Stimulated activated naive CD8-positive, alpha-beta T cell treated with anti-CD3 and anti-CD28 coated beads, Interleukin-15, amount 100 ng/mL, for 72 hours (primary cell): ENCODE measurements around the gene SH3BP4.

Experiments used
- ATAC-seq: fragments of 150-1000 bp; cut with Tn5 transposase; 2 replicates; pipeline ENCODE4 v1.10.0; 2021; ENCODE audit warnings: mild to moderate bottlenecking, moderate library complexity
- DNase-seq, 2 donors: peaks; one replicate each; pipeline ENCODE4 v3.0.0; 2021 to 2022
- H3K27ac Mint-ChIP-seq, 2 donors: one replicate each; pipeline ENCODE4 v1.8.0; 2022; ENCODE audit warnings: mild to moderate bottlenecking in 2 of 2, mixed read lengths in 2 of 2, moderate library complexity in 2 of 2
- H3K27me3 Mint-ChIP-seq: one replicate; pipeline ENCODE4 v1.8.0; 2022; ENCODE audit warnings: mixed read lengths
- H3K4me1 Mint-ChIP-seq: one replicate; pipeline ENCODE4 v1.8.0; 2022; ENCODE audit warnings: mild to moderate bottlenecking, mixed read lengths
- H3K4me3 Mint-ChIP-seq, 2 donors: one replicate each; pipeline ENCODE4 v1.8.0; 2022; ENCODE audit warnings: mild to moderate bottlenecking in 2 of 2, mixed read lengths in 2 of 2, moderate library complexity in 1 of 2
- H3K9me3 Mint-ChIP-seq, 2 donors: one replicate each; pipeline ENCODE4 v1.8.0; 2022; ENCODE audit warnings: mixed read lengths in 2 of 2

SH3BP4 gene, protein sequence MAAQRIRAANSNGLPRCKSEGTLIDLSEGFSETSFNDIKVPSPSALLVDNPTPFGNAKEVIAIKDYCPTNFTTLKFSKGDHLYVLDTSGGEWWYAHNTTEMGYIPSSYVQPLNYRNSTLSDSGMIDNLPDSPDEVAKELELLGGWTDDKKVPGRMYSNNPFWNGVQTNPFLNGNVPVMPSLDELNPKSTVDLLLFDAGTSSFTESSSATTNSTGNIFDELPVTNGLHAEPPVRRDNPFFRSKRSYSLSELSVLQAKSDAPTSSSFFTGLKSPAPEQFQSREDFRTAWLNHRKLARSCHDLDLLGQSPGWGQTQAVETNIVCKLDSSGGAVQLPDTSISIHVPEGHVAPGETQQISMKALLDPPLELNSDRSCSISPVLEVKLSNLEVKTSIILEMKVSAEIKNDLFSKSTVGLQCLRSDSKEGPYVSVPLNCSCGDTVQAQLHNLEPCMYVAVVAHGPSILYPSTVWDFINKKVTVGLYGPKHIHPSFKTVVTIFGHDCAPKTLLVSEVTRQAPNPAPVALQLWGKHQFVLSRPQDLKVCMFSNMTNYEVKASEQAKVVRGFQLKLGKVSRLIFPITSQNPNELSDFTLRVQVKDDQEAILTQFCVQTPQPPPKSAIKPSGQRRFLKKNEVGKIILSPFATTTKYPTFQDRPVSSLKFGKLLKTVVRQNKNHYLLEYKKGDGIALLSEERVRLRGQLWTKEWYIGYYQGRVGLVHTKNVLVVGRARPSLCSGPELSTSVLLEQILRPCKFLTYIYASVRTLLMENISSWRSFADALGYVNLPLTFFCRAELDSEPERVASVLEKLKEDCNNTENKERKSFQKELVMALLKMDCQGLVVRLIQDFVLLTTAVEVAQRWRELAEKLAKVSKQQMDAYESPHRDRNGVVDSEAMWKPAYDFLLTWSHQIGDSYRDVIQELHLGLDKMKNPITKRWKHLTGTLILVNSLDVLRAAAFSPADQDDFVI

DNA sequence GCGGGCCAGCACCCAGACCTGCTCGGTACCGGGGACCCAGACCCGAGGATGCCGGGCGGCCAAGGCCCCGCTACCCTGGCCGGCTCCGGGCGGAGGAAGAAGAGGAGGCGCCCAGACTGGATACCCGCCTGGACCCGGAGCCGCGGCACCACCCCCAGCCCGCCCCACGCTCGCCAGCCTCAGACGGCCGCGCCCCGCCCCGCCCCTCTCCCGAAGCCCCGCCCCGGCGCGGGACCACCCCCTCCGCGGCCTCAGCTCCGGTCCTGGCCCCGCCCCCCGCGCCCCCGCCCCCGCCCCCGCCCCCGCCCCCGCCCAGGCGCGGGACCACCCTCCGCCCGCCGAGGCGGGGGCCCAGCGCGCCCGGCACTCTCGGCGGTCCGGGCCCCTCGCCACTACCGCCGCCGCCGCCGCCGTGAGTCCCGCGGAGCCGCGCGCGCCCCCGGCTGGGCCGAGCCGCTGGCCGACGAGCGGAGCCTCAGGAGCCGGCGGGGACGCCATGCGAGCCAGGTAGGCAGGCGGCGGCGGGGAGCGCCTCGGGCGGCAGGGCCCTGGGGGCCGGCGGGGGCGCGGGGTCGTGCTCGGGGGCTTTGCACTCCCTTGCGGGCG, at the start of gene SH3BP4:
TSS of gene SH3BP4 (plus strand) at position 354 of the 606 bp plus-strand sequence. CDS start 82,986 bp downstream, outside the sequence.
- Mint-ChIP-seq H3K9me3 (no peaks in the 10 kb centered on the region), H3K27me3 (peaks cover 90% of the 10 kb centered on the region), H3K27ac (peak within 1 kb of the TSS in 1 of 2 donors; percentile 93), H3K4me3 (peak within 1 kb of the TSS; percentile 73 to 79), H3K4me1 (peaks cover 13% of the 10 kb centered on the region)
- ATAC-seq (peak; percentile 70), DNase-seq (peak; percentile 21 to 24)

DNA sequence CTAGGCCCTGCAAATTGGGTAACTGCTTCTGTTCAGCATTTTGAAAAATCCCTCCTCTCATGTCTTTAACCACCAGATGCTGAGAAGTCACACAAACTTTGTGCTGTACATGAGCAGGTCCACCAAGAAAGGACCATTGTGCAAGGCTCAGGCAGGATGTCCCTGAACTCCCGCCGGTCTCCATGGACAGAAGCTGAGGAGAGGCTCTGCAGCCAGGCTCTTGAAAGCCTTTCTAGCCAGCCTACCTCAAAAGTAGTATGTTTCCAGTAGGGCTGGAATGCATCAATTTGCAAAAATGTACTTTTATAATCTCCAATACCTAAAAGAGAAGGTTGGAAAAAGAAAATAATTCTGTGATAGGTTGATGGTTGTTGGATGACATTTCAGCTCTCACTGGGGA, 47.0 kb upstream of the SH3BP4 start:
- H3K27ac Mint-ChIP-seq, result no peak overlapping the region
- ATAC-seq (no peak), DNase-seq (no peak)
- H3K9me3 Mint-ChIP-seq, result no peaks in the 10 kb centered on the region
- no peaks in the 10 kb centered on the region for H3K27me3 Mint-ChIP-seq
- no peaks in the 10 kb centered on the region for H3K4me1 Mint-ChIP-seq
- H3K4me3 Mint-ChIP-seq, result no peak overlapping the region

DNA sequence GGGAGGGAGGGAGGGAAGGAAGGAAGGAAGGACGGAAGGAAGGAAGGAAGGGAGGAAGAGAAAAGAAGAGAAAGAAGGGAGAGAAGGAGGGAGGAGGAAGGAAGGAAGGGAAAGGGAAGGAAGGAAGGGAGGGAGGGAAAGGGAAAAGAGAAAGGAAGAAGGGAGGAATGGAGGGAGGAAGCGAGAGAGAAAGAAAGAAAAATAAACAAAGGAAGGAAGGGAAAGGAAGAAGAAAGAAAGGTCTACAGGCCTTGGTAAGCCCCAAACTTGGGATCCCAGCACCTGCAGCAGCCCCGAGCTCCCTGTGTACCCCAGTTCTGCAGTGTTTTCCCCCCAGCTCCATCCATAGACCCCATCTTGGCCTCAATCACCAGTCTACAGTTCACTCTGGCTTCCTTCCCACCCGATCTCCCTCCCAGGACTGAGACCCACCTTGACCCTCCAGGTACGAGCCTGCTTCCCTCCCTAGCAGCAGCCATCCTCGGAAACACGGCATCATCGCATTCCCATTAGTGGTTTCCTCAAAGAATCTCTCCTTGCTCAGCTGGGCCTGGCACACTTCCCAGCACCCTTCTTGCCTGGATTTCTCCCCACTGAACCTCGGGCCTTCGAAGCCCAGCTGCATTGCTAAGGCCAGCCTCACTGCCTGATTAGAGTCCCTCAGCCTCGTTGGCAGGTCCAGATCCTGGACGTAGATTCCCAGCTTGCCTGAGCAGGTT, 46.1 kb upstream of the SH3BP4 start:
- Mint-ChIP-seq H3K4me3 (no peak overlapping the region), H3K9me3 (no peaks in the 10 kb centered on the region), H3K4me1 (no peaks in the 10 kb centered on the region), H3K27me3 (no peaks in the 10 kb centered on the region), H3K27ac (peak overlapping the region in 1 of 2 donors; percentile 10)
- DNase-seq, result no peak
- ATAC-seq, result no peak

DNA sequence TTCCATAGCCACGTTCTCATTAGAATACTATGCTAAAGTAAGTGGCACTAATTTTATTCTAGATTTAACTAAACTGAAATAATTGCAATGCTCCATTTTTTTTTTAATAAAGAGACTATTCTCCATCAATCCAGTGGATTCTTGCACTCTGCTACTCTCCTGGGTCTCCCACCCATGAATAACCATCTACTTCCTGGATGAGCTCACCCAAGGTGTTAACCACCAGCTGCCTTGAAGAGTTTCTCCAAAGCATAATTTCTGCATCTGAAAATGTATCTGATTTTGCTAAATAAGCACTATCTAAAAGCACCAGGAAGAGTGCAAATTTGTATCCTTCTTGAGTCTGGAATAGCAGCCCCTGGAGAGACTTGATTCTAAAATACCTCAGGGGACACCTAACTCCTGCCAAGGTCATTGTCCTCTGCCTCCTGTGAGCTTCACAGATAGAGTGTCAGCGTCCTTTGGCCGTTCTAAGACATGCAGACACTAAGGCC, 41.6 kb upstream of the SH3BP4 start:
- no peaks in the 10 kb centered on the region for H3K9me3 Mint-ChIP-seq
- no peaks in the 10 kb centered on the region for H3K27me3 Mint-ChIP-seq
- DNase-seq, result no peak
- no peak overlapping the region for H3K27ac Mint-ChIP-seq
- no peak overlapping the region for H3K4me3 Mint-ChIP-seq
- ATAC-seq, result peak; percentile 62
- no peaks in the 10 kb centered on the region for H3K4me1 Mint-ChIP-seq

DNA sequence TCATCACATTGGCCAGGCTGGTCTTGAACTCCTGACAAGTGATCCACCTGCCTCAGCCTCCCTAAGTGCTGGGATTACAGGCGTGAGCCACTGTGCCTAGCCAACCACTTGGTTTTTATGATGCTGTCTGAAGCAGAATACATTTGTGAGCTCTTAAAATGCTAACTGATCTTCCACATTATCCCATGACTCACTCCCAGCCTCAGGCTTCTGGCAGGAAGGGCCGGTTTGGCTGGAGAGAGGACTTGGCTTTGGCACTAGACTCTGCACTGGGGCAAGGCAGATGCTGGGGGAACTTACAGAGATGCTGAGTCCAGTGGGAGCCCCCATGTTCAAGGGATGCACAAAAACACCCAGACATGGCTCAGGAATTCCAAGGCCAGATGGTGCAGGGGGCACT, 40.5 kb upstream of the SH3BP4 start:
- no peak for DNase-seq
- H3K27me3 Mint-ChIP-seq, result no peaks in the 10 kb centered on the region
- no peak overlapping the region for H3K4me3 Mint-ChIP-seq
- no peaks in the 10 kb centered on the region for H3K9me3 Mint-ChIP-seq
- H3K4me1 Mint-ChIP-seq, result no peaks in the 10 kb centered on the region
- no peak overlapping the region for H3K27ac Mint-ChIP-seq
- ATAC-seq, result no peak

DNA sequence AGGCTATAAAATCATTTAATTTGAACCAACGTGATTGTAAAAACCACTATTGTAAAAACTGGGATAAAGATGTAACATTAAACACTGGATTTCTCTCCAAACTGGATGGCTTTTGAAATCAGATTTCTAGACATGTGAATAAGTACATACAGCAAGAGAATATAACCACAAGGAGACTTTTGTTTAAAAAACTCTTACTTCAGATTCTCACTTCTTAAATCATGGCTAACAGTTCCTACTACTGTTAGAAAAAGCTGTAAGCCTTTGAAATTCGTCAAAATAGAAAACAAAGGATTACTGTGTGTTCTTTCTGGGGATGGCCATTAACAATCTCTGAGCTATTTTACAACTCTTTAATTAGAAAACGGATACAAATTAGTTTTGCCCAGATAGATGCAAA, 39.4 kb upstream of the SH3BP4 start:
- ATAC-seq (no peak), DNase-seq (no peak)
- no peak overlapping the region for H3K4me3 Mint-ChIP-seq
- no peak overlapping the region for H3K27ac Mint-ChIP-seq
- no peaks in the 10 kb centered on the region for H3K27me3 Mint-ChIP-seq
- H3K4me1 Mint-ChIP-seq, result no peaks in the 10 kb centered on the region
- H3K9me3 Mint-ChIP-seq, result no peaks in the 10 kb centered on the region

DNA sequence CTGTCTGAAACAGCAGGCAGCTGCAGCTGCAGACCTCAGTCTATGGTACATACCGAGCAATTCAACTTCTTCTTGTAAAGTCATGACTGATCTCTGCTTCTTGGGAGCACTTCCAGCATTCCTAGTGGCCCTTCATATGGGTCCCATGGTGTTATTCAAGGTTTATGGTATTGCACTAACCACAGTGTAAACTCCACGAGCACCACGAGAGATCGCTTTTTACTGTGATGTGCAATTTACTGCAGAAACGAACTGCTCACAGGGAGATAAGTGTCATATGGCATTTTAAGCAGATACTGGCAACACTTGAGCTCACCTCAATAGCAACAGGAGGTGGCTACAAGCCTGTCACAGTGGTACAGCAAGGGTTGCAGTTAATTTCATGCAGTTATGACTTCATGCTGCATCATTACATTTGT, 38.6 kb upstream of the SH3BP4 start:
- ATAC-seq (no peak), DNase-seq (no peak)
- Mint-ChIP-seq H3K9me3 (no peaks in the 10 kb centered on the region), H3K27me3 (no peaks in the 10 kb centered on the region), H3K4me1 (no peaks in the 10 kb centered on the region), H3K27ac (no peak overlapping the region), H3K4me3 (no peak overlapping the region)

DNA sequence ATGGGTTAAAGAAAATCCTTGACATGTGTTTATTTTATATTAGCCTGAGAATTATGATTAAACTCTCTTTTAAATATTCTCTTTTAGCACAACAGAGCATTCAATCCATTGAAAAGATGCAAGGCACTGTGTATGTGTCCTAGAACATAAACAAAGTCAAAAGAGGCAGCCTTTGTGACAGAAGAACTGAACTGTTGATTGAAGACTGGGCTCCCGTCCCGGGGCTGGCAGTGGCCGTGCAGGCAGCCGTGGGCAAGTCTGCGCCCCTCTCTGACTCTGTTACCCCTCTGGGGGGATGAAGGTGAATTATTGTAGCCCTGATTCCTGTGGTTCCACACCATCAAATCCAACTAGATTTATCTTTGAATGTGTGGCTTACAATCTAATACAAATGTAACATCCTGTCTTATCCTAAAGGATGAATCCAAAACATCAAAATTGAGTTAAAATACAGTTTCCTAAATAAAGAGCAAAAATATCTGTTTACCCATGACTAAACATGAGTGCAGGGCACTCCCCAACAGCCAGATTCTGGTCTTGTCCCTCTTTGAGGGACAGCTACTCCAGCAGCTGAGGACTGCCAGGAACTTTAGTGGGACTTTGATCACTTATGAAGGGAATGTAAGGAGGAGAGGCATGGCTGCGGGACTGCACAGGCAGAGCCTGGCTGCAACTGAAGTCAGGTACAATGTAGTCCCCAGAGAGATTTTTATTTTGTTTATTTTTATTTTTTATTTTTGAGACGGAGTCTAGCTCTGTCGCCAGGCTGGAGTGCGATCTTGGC, 37.3 kb upstream of the SH3BP4 start:
- ATAC-seq (no peak), DNase-seq (no peak)
- peak overlapping the region in 1 of 2 donors; percentile 61 for H3K27ac Mint-ChIP-seq
- no peaks in the 10 kb centered on the region for H3K27me3 Mint-ChIP-seq
- no peaks in the 10 kb centered on the region for H3K9me3 Mint-ChIP-seq
- no peaks in the 10 kb centered on the region for H3K4me1 Mint-ChIP-seq
- H3K4me3 Mint-ChIP-seq, result no peak overlapping the region

DNA sequence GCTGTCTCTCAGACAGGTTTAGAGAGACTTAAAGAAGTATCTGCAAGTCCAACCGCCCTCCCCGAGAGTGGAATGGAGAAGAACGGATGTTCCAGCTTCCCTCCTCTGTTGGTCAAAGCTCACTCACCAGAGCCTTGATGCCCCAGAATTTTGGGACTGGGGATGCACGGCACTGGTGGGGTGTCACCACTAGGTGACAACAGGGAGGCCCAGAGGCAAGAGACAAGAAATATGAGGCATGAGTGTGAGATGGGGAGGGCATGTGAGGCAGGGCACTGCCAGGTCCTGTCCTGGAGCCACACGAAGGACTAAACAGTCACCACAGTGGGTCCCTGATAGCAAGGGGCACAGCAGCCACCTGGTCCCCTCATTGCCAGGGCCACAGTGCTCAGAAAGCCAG, 35.1 kb upstream of the SH3BP4 start:
- H3K27me3 Mint-ChIP-seq, result no peaks in the 10 kb centered on the region
- no peaks in the 10 kb centered on the region for H3K4me1 Mint-ChIP-seq
- H3K27ac Mint-ChIP-seq, result no peak overlapping the region
- H3K4me3 Mint-ChIP-seq, result no peak overlapping the region
- H3K9me3 Mint-ChIP-seq, result no peaks in the 10 kb centered on the region
- ATAC-seq, result no peak
- no peak for DNase-seq

DNA sequence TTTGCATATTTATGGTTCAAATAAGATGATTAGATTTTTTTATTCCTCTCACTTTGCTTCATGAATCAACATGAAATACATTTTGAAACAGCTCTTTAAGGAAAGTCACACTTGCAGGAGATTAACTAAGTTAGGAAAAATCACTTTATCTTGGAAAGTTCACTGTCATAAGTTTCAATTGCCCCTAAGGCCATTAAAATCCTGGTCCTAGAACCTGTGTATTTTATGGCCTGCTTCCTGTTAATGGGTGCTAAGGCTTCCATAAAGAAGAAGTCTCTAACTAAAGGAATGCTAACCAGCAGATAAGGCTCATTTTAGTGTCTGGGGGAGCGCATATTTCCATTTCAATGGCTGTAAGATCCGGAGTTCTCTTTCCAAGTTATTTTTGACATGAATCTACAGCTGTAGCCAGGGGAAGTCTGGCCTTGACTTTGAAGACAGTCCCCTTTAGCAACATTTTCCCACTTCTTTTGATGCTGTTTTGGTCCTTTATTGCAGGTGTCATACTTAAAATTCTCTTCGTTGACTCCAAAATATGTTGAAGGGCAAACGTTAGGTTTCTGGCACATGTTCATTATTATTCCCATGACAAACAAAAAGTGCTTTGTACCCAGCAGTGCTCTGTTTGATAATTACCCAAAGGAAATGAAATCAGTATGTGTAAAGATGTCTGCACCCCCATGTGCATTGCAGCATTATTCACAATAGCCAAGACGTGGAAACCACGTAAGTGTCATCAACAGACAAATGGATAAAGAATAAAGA, 34.4 kb upstream of the SH3BP4 start:
- Mint-ChIP-seq H3K4me3 (no peak overlapping the region), H3K4me1 (no peaks in the 10 kb centered on the region), H3K27ac (no peak overlapping the region), H3K9me3 (no peaks in the 10 kb centered on the region), H3K27me3 (no peaks in the 10 kb centered on the region)
- ATAC-seq, result no peak
- no peak for DNase-seq

DNA sequence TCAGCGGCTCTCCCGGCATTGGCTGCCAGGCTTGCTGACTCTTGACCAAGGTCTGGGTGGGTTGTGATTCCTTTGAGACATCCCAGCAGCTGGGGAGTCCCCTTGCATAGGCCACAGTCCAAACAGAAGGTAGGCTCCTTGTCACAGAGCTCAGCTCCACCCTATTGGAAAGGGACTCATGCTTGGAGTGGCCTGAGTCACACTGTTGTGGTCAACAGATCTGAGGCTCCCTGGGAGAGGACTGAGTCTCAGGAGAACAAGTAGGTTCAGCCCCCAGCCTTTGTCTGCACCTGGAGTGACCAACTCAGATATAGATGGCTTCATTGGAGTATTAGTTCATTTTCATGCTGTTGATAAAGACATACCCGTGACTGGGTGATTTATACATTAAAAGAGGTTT, 32.1 kb upstream of the SH3BP4 start:
- H3K9me3 Mint-ChIP-seq, result no peaks in the 10 kb centered on the region
- H3K27me3 Mint-ChIP-seq, result no peaks in the 10 kb centered on the region
- ATAC-seq (no peak), DNase-seq (no peak)
- no peaks in the 10 kb centered on the region for H3K4me1 Mint-ChIP-seq
- H3K27ac Mint-ChIP-seq, result no peak overlapping the region
- no peak overlapping the region for H3K4me3 Mint-ChIP-seq

DNA sequence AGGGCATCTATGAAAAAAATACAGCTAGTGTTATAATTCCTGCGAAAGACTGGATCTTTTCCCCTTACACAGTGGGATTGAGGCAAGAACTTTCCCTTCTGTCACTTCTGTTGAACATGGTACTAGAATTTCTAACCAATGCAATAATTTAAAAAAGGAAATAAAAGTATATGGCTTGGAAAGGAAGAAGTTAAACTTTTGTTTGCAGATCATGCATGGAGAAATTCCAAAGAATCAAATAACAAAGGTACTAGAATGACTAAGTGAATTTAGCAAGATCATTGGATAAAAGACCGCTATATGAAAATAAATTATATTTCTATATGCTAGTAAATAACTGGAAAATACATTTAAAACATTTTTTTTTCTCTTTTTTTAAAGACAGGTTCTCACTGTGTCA, 31.0 kb upstream of the SH3BP4 start:
- DNase-seq (no peak), ATAC-seq (no peak)
- H3K27ac Mint-ChIP-seq, result no peak overlapping the region
- H3K4me1 Mint-ChIP-seq, result no peaks in the 10 kb centered on the region
- H3K4me3 Mint-ChIP-seq, result no peak overlapping the region
- H3K9me3 Mint-ChIP-seq, result peaks cover 0 to 6% of the 10 kb centered on the region in 2 donors
- H3K27me3 Mint-ChIP-seq, result peaks cover 4% of the 10 kb centered on the region

DNA sequence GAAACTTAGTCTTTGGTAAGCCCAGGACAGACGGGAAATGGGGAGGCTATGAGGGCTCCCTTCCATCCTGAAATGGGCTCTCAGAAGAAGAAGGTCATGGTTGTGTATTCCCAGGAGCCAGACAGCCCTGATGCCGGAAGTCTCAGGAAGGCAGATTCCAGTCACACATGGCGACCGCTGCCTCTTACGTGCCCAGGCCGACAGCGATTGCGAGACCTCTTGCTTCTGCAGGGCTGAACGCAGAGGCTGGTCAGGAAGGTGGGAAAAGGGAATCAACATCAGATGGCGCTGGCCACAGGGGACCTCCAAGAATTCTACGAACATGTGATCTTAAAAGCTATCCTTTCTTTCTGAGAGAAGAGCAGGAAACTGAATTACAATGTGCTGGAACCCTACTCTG, 22.8 kb upstream of the SH3BP4 start:
- H3K9me3 Mint-ChIP-seq, result peaks cover 0 to 6% of the 10 kb centered on the region in 2 donors
- no peak overlapping the region for H3K4me3 Mint-ChIP-seq
- DNase-seq, result no peak
- H3K27me3 Mint-ChIP-seq, result peaks cover 6% of the 10 kb centered on the region
- ATAC-seq, result no peak
- H3K27ac Mint-ChIP-seq, result no peak overlapping the region
- H3K4me1 Mint-ChIP-seq, result no peaks in the 10 kb centered on the region

DNA sequence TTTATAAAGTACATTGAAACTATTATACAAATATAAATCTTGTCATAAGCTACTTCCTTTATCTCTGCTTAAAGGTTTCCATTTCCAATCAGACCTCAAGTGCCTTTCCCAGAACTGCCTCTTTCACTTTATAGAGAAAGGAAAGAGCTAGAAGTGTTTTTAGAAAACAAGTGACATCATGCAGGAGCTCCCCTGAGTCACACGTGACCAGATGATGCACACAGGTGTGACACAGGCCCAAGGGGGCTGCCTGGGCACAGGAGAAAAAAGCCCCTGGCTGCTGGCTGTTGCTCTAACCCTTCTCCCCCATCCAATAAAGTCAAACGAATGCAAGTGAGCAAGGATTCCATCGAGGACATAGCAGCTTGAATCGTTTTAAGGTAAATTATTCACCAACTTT, 21.4 kb upstream of the SH3BP4 start:
- DNase-seq (no peak), ATAC-seq (peak; percentile 55)
- Mint-ChIP-seq H3K4me3 (peak overlapping the region in 1 of 2 donors; percentile 10), H3K4me1 (no peaks in the 10 kb centered on the region), H3K27me3 (peaks cover 6% of the 10 kb centered on the region), H3K27ac (peak overlapping the region in 1 of 2 donors; percentile 19), H3K9me3 (peaks cover 0 to under 1% of the 10 kb centered on the region in 2 donors)
